GM19438 (cell line): ENCODE data around the gene SESN2.

Source experiments
- ATAC-seq: cut with Tn5 transposase; IDR thresholded peaks from one replicate; pipeline ENCODE4 v1.9.1; 2021; ENCODE audit warnings: low read depth; ENCODE audit not compliant: unreplicated experiment

The SESN2 gene

DNA sequence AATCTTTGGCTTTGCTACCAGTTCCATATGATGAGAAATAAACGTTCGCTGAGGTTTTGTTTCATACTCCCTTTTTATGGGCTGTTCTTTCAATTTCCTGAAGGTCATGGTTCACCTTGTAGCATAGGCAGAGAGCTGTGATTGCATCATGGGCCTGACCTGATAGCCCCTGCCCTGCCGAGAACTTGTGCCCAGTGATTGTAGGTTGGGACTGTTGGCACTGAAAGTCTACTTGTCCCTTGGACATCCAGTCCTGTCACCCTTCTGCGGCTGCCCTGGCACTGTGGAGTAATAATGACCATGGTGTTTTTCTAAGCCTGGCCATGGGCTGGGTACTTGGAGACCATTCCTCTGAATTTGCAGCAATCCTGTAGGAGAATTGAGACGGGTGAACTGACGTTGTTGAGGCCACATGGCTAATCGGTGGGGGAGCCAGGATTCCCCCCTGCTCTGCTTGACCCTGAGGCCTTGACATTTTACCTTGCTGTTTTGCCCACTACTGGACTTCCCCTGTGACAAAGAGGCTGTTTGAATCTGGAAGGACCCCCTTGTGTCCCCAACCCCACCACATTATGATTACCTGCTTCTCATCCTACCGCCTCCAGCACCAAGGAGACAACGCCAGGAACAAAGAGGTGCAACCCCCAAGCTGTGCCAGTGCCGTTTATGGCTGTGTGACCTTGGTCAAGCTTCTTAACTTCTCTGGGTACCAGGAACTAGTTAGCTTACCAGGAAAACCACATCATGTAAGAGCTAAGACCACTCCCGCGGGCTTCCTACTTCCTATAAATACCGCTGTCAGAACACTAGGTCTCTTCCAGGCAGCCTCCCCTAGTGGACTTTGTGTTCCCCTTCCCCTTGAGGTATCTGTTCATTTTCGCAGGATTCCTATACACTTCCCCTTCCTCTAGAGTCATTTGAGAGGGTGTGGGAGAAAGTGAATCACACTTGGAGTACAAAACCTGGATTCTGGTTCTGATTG, 23.4 kb downstream of the SESN2 start:
- no peak for ATAC-seq

GRCh38 chr1:28286111-28286510, 26.8 kb downstream of the SESN2 start:
- ATAC-seq = no peak

DNA sequence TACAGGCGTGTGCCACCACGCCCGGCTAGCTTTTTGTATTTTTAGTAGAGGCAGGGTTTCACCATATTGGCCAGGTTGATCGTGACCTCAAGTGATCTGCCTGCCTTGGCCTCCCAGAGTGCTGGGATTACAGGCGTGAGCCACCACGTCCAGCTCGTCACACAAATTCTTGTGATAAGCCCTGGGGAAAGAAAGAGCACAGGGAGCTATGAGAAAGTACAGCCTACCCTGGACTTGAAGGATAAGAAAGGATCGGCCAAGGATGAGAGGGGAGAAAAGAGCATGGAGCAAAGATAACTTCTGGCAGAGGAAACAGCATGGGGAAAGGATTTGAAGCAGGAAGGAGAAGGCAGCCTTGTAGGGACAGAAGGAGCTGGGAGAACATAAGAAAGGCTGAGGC, 29.2 kb downstream of the SESN2 start:
- ATAC-seq = no peak

DNA sequence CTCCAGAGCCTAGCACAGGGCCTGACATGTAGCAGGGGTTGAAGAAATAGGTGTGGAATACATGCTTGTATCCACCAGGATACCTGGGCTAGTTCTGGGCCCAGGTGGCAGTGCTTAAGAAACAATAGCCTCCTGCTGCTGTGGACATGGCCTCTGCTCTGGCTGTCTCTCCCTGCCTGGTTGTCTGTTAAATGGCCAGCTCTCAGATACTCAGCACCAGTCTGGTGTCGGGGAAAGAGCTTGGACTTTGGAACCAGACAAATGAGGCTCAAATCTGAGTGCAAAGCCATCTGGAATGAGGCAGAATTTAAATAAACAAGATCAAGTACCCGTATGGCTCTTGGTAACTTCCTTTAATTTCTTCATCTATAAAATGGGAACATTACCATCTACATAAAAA, 31.5 kb downstream of the SESN2 start:
- ATAC-seq = no peak

- no peak for ATAC-seq
Observed at GRCh38 chr1:28291711-28292110, 32.4 kb downstream of the SESN2 start.

DNA sequence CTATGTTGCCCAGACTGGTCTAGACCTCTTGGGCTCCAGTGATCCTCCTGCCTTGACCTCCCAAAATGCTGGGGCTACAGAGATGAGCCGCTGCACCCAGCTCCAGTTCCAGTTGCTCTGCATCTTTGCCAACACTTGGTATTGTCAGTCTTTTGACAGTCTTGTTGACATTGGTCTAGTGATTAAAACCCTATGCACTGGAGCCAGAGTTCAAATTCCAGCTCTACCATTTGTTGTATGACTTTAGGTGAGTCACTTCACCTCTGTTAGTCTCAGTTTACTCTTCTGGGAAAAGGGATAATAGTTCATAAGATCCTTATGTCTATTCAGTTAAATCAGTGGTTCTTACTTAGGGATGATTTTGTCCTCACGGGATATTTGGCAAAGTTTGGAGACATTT, 36.6 kb downstream of the SESN2 start:
- ATAC-seq = no peak

GRCh38 chr1:28296401-28297261, 37.3 kb downstream of the SESN2 start:
- no peak for ATAC-seq

GRCh38 chr1:28297826-28298225, 38.5 kb downstream of the SESN2 start:
- no peak for ATAC-seq

GRCh38 chr1:28298438-28298837, 39.1 kb downstream of the SESN2 start:
- ATAC-seq = no peak

DNA sequence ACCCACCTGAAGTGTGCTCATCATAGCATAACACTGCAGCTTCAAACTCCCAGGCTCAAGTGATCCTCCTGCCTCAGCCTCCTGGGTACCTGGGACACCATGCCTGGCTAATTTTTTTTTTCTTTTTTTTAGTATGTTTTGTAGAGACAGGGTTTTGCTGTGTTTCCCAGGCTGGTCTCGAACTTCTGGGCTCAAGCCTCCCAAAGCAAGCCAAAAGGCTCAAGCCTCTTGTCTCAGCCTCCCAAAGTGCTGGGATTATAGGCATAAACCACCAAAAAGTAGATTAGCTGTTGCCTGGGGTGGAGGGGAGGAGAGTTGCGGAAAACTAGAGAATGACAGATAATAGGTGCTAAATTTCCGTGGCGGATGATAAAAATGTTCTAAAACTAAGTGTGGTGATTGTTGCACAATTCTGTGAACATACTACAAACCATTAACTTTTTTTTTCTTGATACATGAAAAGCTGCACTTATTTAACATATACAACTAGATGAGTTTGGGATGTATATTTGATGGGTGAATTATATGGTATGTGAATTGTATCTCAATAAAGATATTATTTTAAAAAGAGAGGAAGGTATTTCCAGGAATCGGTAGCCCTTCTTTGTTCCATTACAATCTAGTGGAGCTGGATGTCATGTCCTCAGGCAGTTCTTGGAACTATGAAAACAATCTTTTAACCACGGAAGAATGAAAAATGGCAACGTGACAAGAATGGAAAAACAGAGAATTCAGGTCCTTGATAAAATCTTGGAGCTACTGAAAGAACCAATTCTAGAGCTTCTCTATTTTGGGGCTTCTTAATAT, 42.3 kb downstream of the SESN2 start:
- no peak for ATAC-seq

GRCh38 chr1:28302247-28302646, 42.9 kb downstream of the SESN2 start:
- ATAC-seq = no peak

DNA sequence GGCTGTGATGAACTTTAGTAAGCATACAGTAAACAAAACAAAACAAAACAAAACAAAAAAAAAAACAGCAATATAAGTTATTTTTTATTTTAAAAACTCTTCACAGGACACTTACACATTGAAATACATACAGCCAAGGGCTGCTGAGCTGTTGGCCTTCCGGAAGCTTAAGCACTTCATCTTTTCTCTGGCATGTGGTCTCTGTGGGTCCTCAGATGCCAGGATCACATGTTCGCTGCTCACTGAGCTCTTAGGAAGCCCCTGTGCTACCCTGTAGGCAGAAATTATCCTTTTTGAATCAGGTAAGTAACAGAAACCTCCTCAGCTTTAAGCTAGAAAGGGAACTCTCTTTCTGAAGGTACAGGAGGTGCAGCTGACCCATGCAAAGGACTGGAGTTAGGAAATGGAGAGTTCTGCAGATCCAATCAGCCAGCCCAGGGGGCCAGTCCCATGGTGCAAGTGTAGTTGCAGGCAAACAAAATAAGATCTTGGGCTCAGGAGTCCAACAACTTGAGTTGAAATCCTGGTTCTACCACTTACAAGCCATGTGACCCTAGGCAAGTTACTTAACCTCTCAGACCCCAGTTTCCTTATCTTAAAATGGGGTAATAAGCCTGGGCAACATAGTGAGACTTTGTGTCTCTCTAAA, 47.1 kb downstream of the SESN2 start:
- no peak for ATAC-seq

DNA sequence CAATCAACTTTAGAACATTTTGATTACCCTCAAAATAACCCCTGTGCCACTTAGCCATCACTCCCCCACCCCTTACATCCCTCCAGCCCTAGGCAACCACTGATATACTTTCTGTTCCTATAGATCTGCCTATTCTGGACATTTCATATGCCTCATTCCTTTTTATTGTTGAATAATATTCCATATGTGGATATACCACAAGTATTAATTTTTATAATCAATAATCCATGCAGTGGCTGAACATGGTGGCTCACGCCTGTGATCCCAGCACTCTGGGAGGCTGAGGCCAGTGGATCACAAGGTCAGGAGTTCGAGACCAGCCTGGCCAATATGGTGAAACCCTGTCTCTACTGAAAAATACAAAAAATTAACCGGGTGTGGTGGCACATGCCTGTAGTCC, 49.4 kb downstream of the SESN2 start:
- ATAC-seq = no peak

- ATAC-seq = no peak
Observed at GRCh38 chr1:28309702-28310101, 50.4 kb downstream of the SESN2 start.

DNA sequence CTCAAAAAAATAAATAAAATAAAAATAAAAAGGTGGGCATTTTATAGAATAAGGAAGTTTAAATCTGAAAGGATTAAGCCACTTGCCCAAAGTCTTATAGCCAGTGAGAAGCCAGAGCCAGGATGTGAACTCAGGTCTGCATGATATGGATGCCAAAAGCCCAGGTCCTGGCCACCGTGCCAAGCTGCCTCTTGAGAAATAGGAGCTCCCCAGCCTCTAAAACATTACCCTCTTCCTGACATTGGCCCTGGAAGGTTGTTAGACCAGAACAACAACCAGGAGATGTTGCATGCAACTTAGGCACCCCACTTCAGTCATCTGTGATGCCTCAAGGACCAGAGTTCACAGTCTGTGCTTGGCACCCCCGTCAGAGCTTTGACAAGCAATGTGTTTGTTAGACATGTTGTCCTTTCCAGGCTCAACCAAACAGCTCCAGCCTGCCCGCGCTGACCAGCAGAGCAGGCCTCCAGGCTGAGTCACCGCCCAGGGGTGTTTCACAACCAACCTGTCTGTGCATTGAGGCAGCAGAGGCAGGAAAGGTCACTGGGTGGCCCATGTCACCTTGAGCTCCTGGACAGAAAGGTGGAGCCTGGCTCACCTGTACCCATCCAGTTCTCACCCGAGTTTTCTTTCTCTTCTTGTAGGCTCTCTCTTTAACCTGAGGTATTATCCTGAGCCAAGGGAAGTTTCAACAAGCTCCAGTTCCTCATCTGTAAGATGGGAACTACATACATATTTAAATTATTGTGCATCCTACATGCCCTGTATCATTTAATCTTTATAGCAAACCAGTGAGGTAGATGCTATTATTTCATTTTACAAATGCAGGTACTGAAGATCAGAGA, 54.6 kb downstream of the SESN2 start:
- ATAC-seq = no peak

DNA sequence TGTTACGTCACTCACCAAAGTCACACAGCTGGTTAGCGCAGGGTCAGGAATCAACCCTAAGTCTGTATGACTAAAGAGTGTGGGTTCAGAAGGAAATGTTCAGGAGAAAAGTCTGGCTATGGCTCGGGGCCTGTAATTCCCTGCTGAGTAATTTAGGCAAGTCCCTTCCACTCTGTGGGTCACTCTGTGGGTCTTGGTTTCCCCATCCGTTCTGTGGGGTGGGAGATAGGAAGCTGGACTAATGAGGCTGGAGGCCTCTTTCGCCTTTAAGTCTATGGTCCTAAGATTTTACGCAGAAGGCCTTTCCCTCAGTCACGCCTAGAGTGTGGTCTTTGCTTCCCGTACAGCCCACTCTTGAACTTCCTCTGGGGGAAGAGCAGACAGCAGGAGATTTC, 55.2 kb downstream of the SESN2 start:
- no peak for ATAC-seq

GRCh38 chr1:28317014-28317413, 57.7 kb downstream of the SESN2 start:
- no peak for ATAC-seq

- peak; percentile 62 for ATAC-seq
Observed at GRCh38 chr1:28322194-28322593, 62.9 kb downstream of the SESN2 start.

DNA sequence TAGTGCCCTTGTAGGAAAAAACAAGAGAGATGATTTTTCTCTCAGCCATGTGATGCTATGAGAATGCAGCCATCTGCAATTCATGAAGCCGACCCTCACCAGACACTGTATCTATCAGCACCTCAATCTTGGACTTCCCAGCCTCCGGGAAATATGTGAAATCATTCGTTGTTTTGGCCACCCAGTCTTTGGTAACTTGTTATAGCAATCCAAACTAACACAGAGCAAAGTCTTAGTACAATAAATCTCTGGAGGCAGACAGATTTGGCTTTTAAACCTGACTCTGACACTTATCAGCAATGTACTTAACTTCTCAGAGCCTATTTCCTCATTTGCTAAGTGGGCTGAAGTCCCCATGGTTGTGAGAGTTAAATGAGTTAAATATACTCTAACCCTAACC, 64.4 kb downstream of the SESN2 start:
- ATAC-seq = no peak
